ENCODE measurements around the gene VIPR1. TPM values are rescaled to one million over a fixed set of nuclear protein-coding genes. Genes with fewer than 3 reads are reported as not detected.

The VIPR1 gene
- total RNA-seq, 4 donors from 2014 or later: 3.0 to 6.6 (median 4.6) TPM

DNA sequence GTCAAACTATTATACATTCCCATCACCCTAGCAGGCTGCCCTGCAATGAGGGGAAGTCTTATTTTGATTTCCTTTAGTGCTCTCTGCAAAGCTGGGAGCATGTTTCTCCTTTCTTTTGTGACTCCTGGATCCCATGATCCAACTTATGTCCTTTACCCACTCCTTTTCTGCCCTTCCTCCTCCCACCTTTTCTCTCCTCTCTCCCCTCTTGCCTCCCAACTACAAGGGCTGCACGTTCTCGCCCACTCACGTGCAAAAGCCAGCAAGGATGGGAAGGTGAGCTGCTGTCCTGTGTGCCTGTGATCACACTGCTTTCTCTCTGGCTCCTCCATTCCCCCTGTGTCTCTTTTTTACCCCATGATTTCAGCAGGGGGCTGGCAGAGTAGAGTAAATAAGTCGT, 6.1 kb downstream of the VIPR1 start:
- H3K4me1 ChIP-seq: peaks cover 0 to 7% (median 2%) of the 10 kb centered on the region in 4 donors
- WGBS: 58% methylated on average over 4 of the region's 4 CpGs
- no peaks in the 10 kb centered on the region for H3K36me3 ChIP-seq
- no peak for DNase-seq (ENCODE audit: extremely low spot score)
- intact Hi-C loops (cut with DNase I): no loop called here
- TF ChIP-seq POLR2A (IDR thresholded peaks at IDR 0.05; ENCODE audit: low read depth) (no peak), EP300 (IDR thresholded peaks at IDR 0.05) (no peak), POLR2AphosphoS5 (IDR thresholded peaks at IDR 0.05) (no peak)
- TF ChIP-seq, protein P1, sequence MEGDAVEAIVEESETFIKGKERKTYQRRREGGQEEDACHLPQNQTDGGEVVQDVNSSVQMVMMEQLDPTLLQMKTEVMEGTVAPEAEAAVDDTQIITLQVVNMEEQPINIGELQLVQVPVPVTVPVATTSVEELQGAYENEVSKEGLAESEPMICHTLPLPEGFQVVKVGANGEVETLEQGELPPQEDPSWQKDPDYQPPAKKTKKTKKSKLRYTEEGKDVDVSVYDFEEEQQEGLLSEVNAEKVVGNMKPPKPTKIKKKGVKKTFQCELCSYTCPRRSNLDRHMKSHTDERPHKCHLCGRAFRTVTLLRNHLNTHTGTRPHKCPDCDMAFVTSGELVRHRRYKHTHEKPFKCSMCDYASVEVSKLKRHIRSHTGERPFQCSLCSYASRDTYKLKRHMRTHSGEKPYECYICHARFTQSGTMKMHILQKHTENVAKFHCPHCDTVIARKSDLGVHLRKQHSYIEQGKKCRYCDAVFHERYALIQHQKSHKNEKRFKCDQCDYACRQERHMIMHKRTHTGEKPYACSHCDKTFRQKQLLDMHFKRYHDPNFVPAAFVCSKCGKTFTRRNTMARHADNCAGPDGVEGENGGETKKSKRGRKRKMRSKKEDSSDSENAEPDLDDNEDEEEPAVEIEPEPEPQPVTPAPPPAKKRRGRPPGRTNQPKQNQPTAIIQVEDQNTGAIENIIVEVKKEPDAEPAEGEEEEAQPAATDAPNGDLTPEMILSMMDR (IDR thresholded peaks at IDR 0.05): no peak
- peaks cover 0 to 5% (median 0%) of the 10 kb centered on the region in 4 donors for H3K27me3 ChIP-seq
- no peak overlapping the region for H3K27ac ChIP-seq (replicated peaks in 1 of 4)
- H3K4me3 ChIP-seq: no peak overlapping the region
- H3K9me3 ChIP-seq: no peaks in the 10 kb centered on the region

DNA sequence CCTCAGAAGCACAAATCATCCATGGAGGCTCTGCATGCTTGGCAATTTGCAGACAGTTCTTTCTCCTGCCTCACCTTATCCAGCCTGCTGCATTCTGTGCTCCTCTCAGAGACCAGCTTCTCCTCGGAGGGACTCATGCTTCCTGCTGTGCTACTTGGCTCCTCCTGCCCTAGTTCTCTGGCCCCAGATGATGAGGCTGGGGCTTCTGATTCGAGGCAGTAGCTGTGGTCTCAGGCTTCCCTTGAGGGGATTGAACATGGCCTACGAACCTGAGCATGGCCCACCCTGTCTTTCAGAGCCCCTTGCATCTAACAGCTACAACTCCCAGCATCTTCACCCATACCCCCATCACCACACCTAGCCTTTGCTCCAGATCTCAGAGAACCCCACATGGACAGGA, 6.7 kb downstream of the VIPR1 start:
- Histone ChIP-seq H3K4me1 (peaks cover 0 to 7% (median 2%) of the 10 kb centered on the region in 4 donors), H3K27ac (replicated peaks in 1 of 4) (no peak overlapping the region), H3K27me3 (peaks cover 0 to 5% (median 0%) of the 10 kb centered on the region in 4 donors), H3K4me3 (no peak overlapping the region), H3K9me3 (no peaks in the 10 kb centered on the region), H3K36me3 (no peaks in the 10 kb centered on the region)
- DNase-seq (ENCODE audit: extremely low spot score): no peak
- no peak for TF ChIP-seq EP300 (IDR thresholded peaks at IDR 0.05)
- no peak for TF ChIP-seq POLR2AphosphoS5 (IDR thresholded peaks at IDR 0.05)
- TF ChIP-seq, protein P1 (IDR thresholded peaks at IDR 0.05): no peak
- no peak for TF ChIP-seq POLR2A (IDR thresholded peaks at IDR 0.05; ENCODE audit: low read depth)
- 79% methylated on average over 3 of the region's 3 CpGs for WGBS
- intact Hi-C loops (cut with DNase I): no loop called here

DNA sequence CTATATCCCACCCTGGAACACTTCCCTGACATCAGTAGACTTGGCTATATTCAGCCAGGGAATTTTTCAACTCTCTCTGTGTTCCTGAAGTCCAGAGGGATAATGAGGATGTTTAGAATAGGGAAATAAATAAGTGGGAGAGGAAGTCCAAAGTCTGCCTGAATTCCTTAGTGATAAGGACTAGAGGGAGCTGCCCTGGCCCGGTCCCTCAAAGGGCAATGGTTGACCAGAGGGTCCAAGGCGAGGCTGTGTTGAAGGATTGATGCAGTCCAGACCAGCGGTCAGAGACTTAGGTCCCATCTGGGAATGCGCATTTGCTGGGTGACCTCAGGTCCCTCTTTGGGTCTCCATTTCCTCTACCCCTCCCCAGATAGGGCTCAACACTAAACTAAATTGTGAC, 7.9 kb downstream of the VIPR1 start:
- no peak overlapping the region for H3K27ac ChIP-seq (replicated peaks in 1 of 4)
- intact Hi-C loops (cut with DNase I): no loop called here
- peaks cover 0 to 5% (median 0%) of the 10 kb centered on the region in 4 donors for H3K27me3 ChIP-seq
- peaks cover 0 to 7% (median 2%) of the 10 kb centered on the region in 4 donors for H3K4me1 ChIP-seq
- DNase-seq (ENCODE audit: extremely low spot score): no peak
- no peak for TF ChIP-seq EP300 (IDR thresholded peaks at IDR 0.05)
- no peak for TF ChIP-seq POLR2AphosphoS5 (IDR thresholded peaks at IDR 0.05)
- TF ChIP-seq, protein P1 (IDR thresholded peaks at IDR 0.05): no peak
- no peak for TF ChIP-seq POLR2A (IDR thresholded peaks at IDR 0.05; ENCODE audit: low read depth)
- 75% methylated on average over 4 of the region's 4 CpGs for WGBS
- H3K36me3 ChIP-seq: no peaks in the 10 kb centered on the region
- H3K9me3 ChIP-seq: no peaks in the 10 kb centered on the region
- no peak overlapping the region for H3K4me3 ChIP-seq

DNA sequence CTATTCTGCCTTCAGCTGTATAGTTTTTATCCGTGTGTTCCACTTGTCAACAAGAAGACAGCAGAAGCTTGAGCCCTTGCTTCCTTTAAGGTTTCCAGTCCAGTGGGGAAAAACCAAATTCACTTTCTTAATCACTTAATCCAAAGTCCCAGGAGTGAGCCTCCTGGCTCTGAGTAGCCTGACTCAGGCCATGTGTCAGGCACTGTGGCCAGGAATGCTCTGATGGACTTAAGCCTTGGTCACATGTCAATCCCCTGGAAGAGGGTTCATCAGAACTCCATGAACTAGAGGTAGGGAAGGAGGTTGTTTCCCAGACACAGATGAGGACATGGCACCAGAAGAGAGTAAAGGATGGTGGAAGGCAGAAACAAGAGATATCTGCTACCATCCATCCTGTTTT, 8.8 kb downstream of the VIPR1 start:
- Histone ChIP-seq H3K27ac (replicated peaks in 1 of 4) (no peak overlapping the region), H3K36me3 (no peaks in the 10 kb centered on the region), H3K4me1 (peaks cover 0 to 7% (median 2%) of the 10 kb centered on the region in 4 donors), H3K4me3 (no peak overlapping the region), H3K27me3 (peaks cover 0 to 5% (median 0%) of the 10 kb centered on the region in 4 donors), H3K9me3 (no peaks in the 10 kb centered on the region)
- DNase-seq (ENCODE audit: extremely low spot score): no peak
- WGBS: 84% methylated on average over 1 of the region's 1 CpG
- intact Hi-C loops (cut with DNase I): no loop called here
- TF ChIP-seq, protein P1 (IDR thresholded peaks at IDR 0.05): no peak

DNA sequence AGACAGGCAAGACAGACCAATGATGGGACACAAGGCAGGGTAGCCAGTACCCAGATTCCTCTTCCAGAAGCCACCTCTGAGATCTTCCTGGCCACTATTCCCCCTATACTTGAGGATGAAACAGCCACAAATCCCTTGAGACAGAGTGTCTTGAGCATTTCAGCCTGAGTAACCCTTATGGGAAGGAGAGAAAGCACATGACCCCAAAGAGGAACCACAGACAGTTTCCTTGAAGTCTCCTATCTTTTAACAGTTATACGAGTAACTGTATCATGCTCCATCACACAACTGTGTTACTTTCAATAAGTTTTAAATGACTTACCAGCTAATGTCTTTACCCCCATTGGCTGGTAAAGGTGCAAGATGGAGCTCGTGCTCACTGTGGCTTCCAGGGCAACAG, 9.3 kb downstream of the VIPR1 start:
- TF ChIP-seq POLR2A (IDR thresholded peaks at IDR 0.05; ENCODE audit: low read depth): no peak
- TF ChIP-seq, protein P1 (IDR thresholded peaks at IDR 0.05): no peak
- TF ChIP-seq EP300 (IDR thresholded peaks at IDR 0.05): no peak
- no peak for TF ChIP-seq POLR2AphosphoS5 (IDR thresholded peaks at IDR 0.05)
- no peak overlapping the region for H3K4me3 ChIP-seq
- H3K36me3 ChIP-seq: no peaks in the 10 kb centered on the region
- intact Hi-C loops (cut with DNase I): no loop called here
- no peak overlapping the region for H3K27ac ChIP-seq (replicated peaks in 1 of 4)
- no peak for DNase-seq (ENCODE audit: extremely low spot score)
- no peaks in the 10 kb centered on the region for H3K9me3 ChIP-seq
- 88% methylated on average over 2 of the region's 2 CpGs for WGBS
- peaks cover 0 to 7% (median 3%) of the 10 kb centered on the region in 4 donors for H3K4me1 ChIP-seq
- H3K27me3 ChIP-seq: peaks cover 0 to 5% (median 0%) of the 10 kb centered on the region in 4 donors
